ENCODE data around the gene COG5. TPM values are rescaled to one million over a fixed set of nuclear protein-coding genes. Genes with fewer than 3 reads are reported as not detected.

The COG5 gene
- total and polyA plus RNA-seq, 9 of the 15 experiments (the other 6 are each of a cell fraction or from before 2014, with no cell fraction given) = 15.3 to 75.1 (median 56.4) TPM

DNA sequence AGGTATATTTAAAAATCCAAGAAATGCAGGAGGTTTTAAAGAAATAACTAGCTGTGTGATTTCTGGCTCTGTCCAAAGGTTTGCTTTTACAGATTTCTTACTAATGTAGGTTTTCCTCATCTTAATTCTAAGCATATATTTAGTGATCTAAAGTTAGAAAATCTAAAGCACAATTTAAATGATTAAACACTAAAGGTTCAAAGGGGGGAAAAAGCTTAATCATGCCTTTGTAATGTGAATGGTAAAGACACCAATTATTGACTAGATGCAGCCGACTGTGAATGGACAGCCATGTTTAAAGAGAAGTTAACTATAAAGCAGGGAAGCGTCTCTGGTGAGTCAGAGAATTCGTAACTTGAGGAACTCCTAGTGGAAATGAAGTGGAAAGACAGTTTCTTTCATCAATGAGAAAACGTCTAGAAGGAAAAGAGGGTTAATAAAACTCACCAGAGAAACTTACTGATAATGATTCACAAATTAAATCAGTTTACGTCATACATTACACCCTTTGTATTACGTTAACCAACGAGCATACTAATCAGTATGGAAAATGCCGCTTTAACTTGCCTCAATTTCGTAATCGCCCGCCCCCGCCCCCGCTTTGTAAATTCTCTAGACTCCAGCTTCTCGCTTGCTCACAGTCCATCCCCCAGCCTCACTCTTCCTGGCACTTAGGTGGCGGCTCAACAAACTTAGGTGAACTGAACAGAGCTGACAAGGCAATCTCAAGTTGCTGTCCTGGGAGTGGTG is 396.1 kb downstream of the COG5 start (continued):
- TF ChIP-seq RFX7 (CRISPR knock-in tag; IDR thresholded peaks at IDR 0.05) (no peak), HNRNPUL1 (IDR thresholded peaks at IDR 0.05; ENCODE audit: low read length) (no peak), HLTF (IDR thresholded peaks at IDR 0.05) (peak; percentile 70; the same call in 1 of the 2 replicates), RBM14 (IDR thresholded peaks at IDR 0.05; ENCODE audit: borderline replicate concordance, insufficient read depth, low read depth, low read length) (no peak), ZNF592 (IDR thresholded peaks at IDR 0.05) (peak; percentile 76), CEBPB (tag; IDR thresholded peaks at IDR 0.05) (peak; percentile 98), ARID2 (IDR thresholded peaks at IDR 0.05) (peak; percentile 66), MEF2D (tag; conservative IDR thresholded peaks at IDR 0.05; ENCODE audit: low read depth) (0 out of 2 replicates have a peak, but pooled peaks have one; percentile 7), RAD21 (CRISPR knock-in tag; conservative IDR thresholded peaks at IDR 0.05 in 1 of 2, IDR thresholded peaks at IDR 0.05 in 1 of 2) (peak; percentile 52 to 69; a peak in 3 of 4 replicates), BRF1 (IDR thresholded peaks at IDR 0.05; ENCODE audit: borderline replicate concordance, extremely low read depth, insufficient read length) (no peak), ARID1B (IDR thresholded peaks at IDR 0.05) (peak; percentile 73; the same call in 1 of the 2 replicates), TBP (optimal IDR thresholded peaks at IDR 0.05; ENCODE audit: low read depth, low read length) (no peak)
- TF ChIP-seq, protein P1, sequence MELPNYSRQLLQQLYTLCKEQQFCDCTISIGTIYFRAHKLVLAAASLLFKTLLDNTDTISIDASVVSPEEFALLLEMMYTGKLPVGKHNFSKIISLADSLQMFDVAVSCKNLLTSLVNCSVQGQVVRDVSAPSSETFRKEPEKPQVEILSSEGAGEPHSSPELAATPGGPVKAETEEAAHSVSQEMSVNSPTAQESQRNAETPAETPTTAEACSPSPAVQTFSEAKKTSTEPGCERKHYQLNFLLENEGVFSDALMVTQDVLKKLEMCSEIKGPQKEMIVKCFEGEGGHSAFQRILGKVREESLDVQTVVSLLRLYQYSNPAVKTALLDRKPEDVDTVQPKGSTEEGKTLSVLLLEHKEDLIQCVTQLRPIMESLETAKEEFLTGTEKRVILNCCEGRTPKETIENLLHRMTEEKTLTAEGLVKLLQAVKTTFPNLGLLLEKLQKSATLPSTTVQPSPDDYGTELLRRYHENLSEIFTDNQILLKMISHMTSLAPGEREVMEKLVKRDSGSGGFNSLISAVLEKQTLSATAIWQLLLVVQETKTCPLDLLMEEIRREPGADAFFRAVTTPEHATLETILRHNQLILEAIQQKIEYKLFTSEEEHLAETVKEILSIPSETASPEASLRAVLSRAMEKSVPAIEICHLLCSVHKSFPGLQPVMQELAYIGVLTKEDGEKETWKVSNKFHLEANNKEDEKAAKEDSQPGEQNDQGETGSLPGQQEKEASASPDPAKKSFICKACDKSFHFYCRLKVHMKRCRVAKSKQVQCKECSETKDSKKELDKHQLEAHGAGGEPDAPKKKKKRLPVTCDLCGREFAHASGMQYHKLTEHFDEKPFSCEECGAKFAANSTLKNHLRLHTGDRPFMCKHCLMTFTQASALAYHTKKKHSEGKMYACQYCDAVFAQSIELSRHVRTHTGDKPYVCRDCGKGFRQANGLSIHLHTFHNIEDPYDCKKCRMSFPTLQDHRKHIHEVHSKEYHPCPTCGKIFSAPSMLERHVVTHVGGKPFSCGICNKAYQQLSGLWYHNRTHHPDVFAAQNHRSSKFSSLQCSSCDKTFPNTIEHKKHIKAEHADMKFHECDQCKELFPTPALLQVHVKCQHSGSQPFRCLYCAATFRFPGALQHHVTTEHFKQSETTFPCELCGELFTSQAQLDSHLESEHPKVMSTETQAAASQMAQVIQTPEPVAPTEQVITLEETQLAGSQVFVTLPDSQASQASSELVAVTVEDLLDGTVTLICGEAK (IDR thresholded peaks at IDR 0.05) = 0 out of 2 replicates have a peak, but pooled peaks have one; percentile 27
- TF ChIP-seq, protein P1 (CRISPR knock-in tag; IDR thresholded peaks at IDR 0.05) = no peak
